GF-D8 (cell line): ENCODE results near the gene DIP2C.
"Not testable (repeated sequence)": the region's sequence is repeated elsewhere in the genome, so short reads cannot be mapped to it uniquely, and the experiment has no call there.

ENCODE experiments used
- DNase-seq: peaks from one replicate; lab custom pipeline; 2025; lab: John Stamatoyannopoulos, UW

The DIP2C gene

GRCh38 chr10:596131-596530 lies 93.3 kb downstream of the DIP2C start:
- DNase-seq, result not testable (repeated sequence)

GRCh38 chr10:595473-595872 lies 94.0 kb downstream of the DIP2C start:
- DNase-seq, result no peak

GRCh38 chr10:594584-595270 lies 94.7 kb downstream of the DIP2C start:
- no peak for DNase-seq

GRCh38 chr10:593901-594457 lies 95.5 kb downstream of the DIP2C start:
- DNase-seq, result no peak

- DNase-seq, result no peak
Measured at GRCh38 chr10:593421-593820, 96.0 kb downstream of the DIP2C start.

- DNase-seq, result no peak
Measured at GRCh38 chr10:593016-593415, 96.5 kb downstream of the DIP2C start.

GRCh38 chr10:591646-592045 lies 97.8 kb downstream of the DIP2C start:
- no peak for DNase-seq

GRCh38 chr10:590721-591120 lies 98.7 kb downstream of the DIP2C start:
- no peak for DNase-seq

GRCh38 chr10:589961-590680 lies 99.3 kb downstream of the DIP2C start:
- DNase-seq, result no peak

GRCh38 chr10:588246-589165 lies 101.0 kb downstream of the DIP2C start:
- no peak for DNase-seq

GRCh38 chr10:586716-587115 lies 102.8 kb downstream of the DIP2C start:
- no peak for DNase-seq

- DNase-seq, result no peak
Measured at GRCh38 chr10:586151-586550, 103.3 kb downstream of the DIP2C start.

- no peak for DNase-seq
Measured at GRCh38 chr10:585502-585901, 104.0 kb downstream of the DIP2C start.

GRCh38 chr10:584497-585290 lies 104.8 kb downstream of the DIP2C start:
- not testable (repeated sequence) for DNase-seq

GRCh38 chr10:583433-583832 lies 106.0 kb downstream of the DIP2C start:
- no peak for DNase-seq

GRCh38 chr10:581776-582330 lies 107.6 kb downstream of the DIP2C start:
- DNase-seq, result no peak

- no peak for DNase-seq
Measured at GRCh38 chr10:580778-581177, 108.7 kb downstream of the DIP2C start.

GRCh38 chr10:576130-576465 lies 113.4 kb downstream of the DIP2C start:
- no peak for DNase-seq

- DNase-seq, result no peak
Measured at GRCh38 chr10:575402-576129, 113.9 kb downstream of the DIP2C start.

GRCh38 chr10:572696-573095 lies 116.8 kb downstream of the DIP2C start:
- no peak for DNase-seq
